GM13977 (cell line): ENCODE results near the gene SH3PXD2B.

ENCODE experiments used
- DNase-seq: peaks from one replicate; pipeline ENCODE4 v3.0.0; 2012; ENCODE audit warnings: low spot score
- in situ Hi-C: fragments of 300-500 bp; cut with MboI; formaldehyde crosslinking; loops from one replicate; pipeline ENCODE4 v1.12.0; 2022; ENCODE audit warnings: low sequenced_read_pairs, low pct_unique_long_range_greater_than_20kb, mixed read lengths, inconsistent platforms; ENCODE audit not compliant: unreplicated experiment
- TF ChIP-seq, protein P1 (sequence below): IDR thresholded peaks from 2 replicates; pipeline ENCODE4 v1.5.1; 2012; ENCODE audit warnings: mild to moderate bottlenecking, control low read depth; ENCODE audit not compliant: insufficient read depth; ENCODE audit errors: extremely low read depth, missing control alignments

The SH3PXD2B gene

DNA sequence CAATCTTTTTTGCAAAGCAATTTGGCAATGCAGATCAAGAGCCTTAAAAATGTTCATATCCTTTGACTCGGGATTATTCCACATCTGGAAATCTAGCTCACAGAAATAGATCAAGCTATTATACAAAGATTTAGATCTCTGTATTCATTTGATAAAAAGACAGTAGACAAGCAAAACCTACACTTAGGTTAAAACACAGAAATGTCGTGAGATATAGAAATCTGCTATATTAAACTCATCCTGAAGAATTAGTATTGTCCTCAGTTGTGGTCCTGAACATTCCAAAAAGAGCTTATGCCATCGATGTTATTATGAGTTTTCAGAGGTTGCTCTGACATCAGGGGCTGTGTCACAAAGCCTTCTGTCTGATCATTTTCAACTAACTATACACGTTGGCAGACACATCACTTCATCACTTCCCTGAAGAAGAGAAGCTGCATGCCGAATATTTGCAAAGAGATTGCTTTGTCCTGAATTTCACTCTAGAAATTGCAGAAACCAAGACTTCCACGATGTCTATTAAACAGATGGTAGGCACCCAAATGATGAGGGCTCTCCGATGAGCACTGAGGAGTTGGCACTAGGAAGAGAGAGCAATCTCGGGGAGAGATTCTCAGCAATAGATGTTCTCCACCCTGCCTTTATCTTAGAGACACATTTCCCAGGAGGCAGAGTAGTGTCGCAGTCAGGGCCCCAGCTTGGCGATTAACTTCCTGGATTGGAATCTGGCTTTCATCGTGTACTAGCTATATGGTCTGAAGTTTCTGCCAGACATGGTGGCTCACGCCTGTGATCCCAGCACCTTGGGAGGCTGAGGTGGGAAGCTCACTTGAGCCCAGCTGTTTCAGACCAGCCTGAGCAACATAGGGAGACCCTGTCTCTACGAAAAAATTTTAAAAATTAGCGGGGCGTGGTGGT, 168.8 kb downstream of the SH3PXD2B start:
- in situ Hi-C loops = no loop called here
- TF ChIP-seq, protein P1, sequence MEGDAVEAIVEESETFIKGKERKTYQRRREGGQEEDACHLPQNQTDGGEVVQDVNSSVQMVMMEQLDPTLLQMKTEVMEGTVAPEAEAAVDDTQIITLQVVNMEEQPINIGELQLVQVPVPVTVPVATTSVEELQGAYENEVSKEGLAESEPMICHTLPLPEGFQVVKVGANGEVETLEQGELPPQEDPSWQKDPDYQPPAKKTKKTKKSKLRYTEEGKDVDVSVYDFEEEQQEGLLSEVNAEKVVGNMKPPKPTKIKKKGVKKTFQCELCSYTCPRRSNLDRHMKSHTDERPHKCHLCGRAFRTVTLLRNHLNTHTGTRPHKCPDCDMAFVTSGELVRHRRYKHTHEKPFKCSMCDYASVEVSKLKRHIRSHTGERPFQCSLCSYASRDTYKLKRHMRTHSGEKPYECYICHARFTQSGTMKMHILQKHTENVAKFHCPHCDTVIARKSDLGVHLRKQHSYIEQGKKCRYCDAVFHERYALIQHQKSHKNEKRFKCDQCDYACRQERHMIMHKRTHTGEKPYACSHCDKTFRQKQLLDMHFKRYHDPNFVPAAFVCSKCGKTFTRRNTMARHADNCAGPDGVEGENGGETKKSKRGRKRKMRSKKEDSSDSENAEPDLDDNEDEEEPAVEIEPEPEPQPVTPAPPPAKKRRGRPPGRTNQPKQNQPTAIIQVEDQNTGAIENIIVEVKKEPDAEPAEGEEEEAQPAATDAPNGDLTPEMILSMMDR = no peak
- no peak for DNase-seq

DNA sequence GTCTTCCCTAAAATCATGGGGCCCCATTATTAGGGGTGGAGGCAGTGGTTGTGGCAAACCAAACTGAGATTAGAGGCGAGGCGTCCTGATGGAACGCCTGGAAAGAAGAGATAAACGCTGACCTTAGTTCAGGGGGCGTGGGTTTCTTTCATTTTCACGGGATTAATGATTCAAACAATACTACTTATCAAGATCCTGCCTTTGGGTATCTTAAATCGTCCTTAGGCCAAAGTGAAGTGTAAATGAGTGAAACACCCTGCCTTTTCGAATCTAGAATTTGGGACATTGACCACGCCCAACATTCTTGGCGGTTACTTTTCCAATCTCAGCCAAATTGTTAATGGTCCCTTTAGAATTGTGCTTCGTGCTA, 169.7 kb downstream of the SH3PXD2B start:
- in situ Hi-C loops = no loop called here
- DNase-seq = no peak
- TF ChIP-seq, protein P1 = no peak

DNA sequence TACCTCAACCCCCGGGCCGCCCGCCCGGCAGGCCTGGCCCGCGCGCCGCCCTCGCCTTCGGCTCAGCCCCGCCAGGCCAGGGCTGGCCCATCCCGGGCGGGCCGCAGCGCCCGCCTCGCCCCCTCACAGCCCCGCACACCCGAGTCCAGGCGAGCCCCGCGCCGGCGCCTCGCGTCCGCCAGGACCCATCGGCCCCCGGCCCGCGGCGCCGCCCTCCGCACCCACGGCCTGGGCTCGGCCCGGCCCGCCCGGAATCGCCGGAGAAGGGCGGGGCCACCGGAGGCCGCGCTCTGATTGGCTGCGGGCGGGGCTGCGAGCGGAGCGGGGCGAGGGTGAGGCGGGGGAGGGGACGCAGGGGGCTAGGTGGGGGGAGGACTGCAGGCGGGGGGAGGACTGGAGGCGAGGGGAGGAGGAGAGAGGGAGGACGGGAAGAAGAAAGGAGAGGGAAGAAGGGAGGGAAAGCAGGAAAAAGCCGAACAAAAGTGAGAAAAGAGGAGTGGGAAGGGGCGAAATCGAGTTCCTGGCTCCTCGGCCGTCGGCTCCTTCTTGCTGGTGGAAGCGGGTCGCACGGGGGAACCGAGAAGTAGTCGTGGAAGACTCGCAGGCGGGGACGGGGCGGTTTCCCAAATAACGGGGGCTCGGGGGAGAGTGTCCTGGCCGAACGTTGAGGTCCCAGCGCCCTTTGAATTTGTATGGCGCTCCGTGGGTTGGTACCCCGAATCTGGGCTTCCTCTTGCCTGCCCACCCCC, 170.3 kb downstream of the SH3PXD2B start:
- TF ChIP-seq, protein P1 = no peak
- in situ Hi-C loops = no loop called here

DNA sequence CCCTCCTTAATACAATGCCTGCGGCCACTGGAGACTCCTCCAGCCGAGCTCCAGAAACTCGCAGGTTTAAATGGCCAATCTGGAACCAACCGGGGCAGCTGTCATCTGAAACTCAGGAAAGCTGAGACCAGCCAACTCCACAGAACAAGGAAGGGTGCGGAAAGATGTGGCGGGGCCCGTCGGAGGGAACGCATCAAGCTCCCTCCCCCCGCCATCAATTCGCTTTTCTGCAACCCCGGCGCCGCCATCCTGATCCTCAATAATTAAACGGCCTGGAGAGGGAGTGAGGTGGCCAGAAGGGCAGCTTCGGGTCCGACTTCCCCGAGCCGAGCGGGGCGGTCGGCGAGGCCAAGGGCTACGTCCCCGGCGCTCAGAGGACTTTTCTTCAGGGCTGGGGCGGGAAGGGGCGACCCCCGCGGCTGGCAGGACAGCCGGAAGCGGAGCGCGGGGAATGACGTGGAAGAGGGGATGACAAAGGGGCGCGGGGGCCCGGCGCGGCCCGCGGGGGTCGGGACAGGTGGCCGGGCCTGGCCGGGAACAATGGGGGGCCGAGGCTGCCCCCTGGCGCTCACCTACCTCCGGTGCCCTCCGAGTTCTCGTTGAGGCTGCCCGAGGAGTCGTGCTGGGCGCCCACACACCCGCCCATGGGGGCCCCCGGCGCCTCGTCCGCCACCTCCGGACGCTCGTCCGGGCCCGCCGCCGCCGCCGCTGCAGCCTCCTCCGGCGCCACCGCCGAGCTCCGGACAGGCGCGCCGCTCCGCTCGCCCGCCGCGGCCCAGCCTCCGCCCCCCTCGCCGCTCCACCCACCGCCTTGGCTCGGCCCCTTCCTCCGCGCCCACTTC, 171.1 kb downstream of the SH3PXD2B start, which contains the start of gene UBTD2:
Gene UBTD2 (minus strand): TSS at position 745 of the 842 bp plus-strand sequence. CDS start 99 bp downstream, at position 646.
- TF ChIP-seq, protein P1 = peak; percentile 71
- peak; percentile 94 for DNase-seq
- in situ Hi-C loops = no loop called here

More for the DNA sequence above, 170.3 kb downstream of the SH3PXD2B start:
- peak; percentile 98 for DNase-seq

GRCh38 chr5:172282272-172283019, 171.9 kb downstream of the SH3PXD2B start:
- TF ChIP-seq, protein P1 = no peak
- no peak for DNase-seq
- in situ Hi-C loops = no loop called here
